ENCODE data around the gene HS6ST1.
"Not testable (repeated sequence)": the region's sequence is repeated elsewhere in the genome, so short reads cannot be mapped to it uniquely, and the experiment has no call there.

The HS6ST1 gene

DNA sequence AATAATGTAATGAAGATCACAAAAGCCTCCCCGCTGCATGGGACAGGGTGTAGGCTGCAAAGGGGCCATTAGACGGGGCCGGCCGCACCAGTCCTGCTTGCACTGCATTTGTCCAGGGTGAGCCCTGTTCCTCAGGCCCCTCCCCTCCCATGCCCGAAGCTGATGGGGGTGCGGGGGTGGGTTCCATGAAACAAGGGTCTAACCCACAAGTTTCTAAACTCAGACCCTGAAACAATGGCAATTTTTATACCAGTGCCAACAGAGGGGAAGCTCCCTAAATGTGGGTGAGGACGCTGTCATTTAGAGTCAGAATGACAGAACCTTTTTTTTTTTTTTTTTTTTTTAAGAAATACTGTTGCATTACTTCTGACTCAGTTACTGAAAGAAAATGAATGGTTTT lies 39.7 kb downstream of the HS6ST1 start:
- no peak for DNase-seq

DNA sequence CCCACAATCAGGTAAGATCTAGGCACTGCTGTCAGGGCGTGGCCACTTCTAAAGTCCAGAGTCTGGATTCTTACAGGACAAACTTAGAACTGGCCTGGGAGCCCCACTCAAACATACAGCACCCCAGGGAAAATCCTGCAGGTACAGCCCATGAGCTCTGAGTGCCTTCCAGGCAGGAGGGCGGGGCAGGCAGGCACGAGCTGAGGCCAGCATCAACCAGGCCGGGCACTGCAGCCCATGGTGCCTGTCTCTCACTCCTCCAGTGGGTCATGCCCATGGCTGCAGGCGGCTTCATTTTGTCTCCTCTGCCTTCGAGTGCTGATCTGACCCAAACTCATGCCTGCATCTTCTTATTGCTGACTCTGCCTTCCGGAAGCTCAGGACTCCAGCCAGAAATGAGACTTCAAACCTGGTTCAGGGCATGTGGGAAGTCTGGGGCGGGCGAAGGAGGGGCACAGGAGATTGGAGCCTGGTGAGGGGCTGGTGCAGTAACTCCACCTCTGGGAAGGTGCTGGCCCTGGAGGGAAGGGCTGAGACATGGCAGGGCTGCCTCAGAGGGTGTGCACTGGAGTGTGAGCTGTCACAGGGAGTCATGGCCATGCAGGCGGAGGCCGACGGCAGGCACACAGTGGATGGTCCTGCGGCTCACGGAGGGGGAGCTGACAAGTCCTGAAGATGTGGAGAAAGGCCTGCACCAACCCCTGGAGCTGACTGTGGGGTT lies 40.5 kb downstream of the HS6ST1 start:
- DNase-seq, result no peak

DNA sequence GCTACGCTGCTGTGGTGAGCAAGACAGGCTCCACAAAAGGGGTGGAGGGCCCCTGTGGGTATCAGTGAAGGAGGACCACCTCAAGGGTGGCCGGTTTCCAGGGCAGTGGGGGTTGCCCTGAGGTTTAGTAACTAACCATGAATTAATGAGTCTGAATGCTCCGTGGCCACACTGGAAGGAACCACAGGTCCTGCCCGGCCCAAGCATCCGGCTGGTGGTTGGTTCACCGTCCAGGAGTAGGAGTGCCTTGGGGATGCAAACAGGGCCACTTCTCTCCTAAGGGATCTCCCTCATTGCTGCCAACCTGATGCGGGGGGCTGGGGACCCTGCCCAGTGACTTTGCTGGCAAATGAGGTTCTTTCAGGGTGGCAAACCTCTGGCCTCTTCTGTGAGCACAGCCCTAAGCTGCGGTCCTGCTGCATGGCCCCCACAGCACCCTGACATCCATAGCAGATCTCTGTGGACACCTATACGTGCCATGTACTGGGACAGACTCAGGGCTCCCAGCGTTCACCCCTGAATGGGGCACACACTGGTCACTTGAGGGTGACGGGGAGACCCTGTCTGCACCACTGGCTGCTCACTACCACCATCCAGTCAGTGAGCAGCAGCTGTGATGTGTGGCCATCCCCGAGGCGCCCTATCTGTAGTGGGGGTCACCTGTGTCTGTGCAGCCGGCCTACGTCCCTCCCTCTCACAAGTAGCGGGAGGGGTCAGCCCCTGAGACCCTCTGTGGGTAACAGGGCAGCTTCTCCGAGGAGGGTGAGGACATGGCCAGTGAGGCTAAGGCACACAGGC lies 41.6 kb downstream of the HS6ST1 start:
- DNase-seq, result no peak

DNA sequence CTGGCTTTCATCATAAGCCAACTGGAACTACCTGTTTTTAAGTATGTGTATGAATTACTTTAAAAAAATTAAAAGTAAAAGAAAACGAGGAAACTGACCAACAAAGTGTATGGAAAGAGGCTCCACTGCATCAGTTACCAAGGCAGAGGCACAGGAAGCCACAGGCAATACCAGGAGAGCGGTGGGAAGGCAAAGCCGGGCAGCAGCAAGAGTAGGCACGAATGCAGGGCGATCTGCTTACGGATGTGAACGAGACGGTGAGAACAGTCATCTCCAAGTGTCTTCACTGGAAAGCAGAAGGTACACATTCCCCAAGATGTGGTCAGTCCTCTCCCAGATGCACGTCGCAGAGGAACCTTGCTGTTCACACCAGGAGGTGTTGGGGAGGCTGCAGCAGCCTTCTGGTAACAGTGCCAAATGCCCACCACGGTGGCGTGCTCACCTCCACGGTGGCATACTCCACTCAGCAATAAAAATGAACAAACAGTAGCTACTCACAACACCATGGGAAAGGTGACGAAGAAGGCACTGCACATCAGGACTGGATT lies 43.1 kb downstream of the HS6ST1 start:
- DNase-seq, result no peak

DNA sequence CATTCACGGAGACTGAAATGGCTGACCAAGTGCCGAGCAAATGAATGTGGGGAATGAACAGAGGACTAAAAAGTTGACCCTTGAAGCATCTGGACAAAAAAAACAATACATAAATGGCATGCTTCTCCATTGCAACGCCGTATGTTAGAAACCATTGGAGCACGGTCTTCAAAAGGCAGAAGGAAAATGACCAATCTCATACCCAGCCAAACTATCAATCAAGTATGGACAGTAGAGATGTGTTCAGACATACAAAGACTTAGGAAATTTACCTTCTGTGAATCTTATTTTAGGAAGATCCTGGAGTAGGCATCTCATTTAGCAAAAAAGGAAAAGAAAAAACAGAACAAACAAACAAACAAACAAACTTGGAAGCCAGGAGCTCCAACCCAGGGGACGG lies 44.5 kb downstream of the HS6ST1 start:
- no peak for DNase-seq

DNA sequence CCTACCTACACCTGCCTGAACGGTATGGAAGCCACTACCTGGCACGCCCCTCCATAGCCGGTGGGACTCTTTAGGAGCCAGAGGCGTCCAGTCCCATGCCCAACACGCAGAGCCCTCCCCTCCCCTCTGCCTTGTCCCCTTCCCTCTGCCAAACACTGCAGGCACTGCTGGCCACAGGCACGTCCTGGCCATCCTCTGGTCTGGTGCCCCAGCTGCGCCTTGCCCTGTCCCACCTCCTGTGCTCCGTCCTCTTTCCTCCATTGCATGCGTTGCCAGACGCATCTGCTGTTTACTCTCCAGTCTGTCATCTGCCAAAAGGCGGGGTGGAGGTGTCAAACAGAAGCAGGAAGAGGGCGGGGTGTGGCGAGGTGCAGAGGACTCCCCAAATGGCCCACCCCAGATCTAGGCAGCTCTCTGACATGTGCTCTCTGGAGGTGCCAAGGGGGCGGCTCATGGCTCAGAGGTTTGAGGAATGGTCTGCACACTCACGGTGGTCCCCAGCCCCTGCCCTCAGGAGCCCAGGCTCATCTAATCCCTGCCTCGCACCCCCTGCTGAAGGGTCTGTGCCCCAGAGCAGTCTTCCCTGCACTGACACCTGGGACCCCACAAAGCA lies 45.1 kb downstream of the HS6ST1 start:
- DNase-seq, result no peak

DNA sequence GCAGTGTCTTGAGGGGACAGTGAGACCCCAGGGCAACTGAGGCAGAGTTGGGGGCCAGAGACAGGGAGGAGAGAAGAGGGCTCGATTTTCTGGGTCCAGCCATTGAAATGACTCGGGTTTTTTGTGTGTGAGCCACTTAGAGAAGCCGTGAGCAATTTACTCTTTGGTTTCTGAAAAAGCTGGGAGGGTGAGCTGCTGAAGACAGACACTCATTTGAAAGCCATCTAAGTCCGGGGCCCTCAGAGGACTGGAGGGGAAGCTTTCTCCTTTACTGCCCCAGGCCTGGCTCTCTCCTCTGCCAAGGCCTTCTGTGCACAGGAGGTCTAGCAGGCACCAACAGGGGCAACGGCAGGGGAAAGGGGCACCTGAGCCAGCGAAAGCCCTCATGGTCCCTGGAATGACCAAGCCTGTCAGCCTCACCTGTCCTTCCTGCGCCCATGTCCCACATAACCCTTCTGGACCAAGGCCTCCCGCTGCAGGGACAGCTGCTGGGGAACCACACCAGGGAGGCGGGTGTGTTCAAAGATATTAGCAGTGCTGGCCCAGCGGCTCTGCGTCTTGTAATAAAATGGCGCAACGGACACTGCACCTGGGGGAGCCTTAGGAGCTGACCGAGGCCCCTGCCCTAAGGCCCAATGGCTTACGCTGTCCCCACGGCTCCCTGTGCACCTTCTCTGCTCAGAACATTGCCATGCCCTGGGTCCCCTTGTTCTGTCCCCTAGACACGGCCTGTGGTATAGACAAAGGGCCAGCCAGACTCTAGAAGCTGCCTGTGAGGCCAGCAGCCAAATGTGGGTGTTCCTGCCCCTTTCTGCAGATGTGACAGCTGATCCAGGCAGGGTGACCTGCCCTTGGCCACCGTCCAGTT lies 45.8 kb downstream of the HS6ST1 start:
- DNase-seq, result no peak

DNA sequence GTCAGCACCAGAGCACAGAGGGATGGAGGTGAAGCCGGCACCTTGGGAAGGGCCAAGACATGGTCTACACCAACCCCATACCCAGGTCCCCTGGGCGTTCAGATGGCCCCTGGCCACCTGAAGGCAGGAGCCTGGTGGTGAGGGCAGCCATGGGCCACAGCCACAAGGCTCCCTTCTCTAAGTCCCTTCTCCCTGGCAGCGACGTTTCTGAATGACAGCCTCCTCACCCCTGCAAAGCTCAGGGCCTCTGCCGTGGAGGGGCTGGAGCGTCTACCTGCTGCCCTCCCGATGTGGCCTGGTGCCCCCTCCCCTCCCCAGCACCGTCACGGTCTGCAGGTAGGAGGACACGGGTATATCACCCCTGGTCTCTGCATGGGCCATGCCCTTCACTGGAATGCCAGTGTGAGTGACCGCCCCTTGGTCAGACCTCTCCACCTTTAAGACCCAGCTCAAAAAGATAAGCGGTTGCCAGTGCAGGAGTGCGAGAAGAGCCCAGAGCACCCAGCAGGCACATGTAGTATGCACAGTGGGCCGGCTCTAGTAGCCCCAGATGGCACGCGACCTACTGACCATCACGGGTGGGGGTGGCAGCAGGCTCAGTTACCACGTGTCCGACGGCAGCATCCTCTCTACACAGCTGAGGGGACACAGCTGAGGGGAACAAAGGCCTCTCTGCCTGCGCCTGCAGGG lies 46.6 kb downstream of the HS6ST1 start:
- DNase-seq, result no peak

DNA sequence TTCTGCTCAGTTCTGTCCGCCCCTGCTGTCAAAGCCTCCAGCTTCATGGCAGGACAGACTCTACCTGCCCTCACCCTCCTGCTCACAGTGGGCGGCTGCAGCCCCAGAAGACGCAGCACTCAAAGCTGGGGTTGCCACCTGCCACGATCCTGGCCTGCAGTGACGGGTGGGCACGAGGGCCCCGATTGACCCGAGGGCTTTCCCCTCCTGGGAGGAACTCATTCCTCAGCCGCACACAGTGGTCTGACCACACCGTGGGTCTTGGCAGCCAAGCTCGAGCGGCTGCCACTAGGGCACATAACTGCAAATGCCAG lies 47.1 kb downstream of the HS6ST1 start:
- DNase-seq, result no peak

DNA sequence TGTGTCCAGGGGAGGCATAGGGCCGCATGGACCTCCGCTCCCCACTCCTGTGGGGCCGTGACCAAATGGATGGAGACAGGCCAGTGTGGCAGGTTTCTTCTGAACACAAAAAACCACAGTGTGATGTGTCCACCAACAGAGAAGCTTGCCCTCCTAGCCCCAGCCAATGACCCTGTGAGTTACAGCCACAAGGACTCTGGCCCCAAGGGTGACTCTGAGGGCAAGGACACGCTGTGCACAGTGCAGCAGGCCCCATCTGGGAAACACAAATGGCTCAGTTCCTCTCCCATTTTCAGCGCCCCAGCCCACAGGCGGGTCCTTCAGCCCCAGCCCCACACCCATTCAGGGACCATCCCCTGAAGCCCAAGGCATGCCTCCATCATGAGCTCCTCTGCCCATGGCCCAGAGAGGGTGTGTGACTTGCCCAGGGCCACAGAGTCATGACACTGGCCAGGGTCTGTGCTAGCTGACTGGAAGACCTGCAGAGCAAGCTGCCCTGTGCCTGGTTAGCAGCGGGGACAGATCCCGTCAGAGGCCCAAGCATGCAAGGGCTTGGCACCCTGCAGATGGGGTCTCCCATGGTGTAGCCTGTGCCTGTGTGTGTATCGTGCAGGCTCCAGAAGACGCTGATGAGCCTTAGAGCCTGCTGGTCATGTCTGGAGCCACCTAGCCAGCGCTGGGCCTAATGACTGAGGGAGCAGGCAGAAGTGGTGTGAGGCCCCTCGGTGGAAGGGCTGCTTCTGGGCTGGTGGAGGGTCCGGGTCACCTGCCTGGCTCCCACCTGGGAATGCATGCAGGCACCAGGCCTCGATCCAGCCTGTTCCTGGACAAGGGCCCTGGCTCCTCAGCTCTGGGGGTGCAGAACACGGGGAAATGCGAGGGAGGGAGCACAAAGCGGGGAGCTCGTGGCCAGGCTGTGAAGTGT lies 47.7 kb downstream of the HS6ST1 start:
- no peak for DNase-seq

DNA sequence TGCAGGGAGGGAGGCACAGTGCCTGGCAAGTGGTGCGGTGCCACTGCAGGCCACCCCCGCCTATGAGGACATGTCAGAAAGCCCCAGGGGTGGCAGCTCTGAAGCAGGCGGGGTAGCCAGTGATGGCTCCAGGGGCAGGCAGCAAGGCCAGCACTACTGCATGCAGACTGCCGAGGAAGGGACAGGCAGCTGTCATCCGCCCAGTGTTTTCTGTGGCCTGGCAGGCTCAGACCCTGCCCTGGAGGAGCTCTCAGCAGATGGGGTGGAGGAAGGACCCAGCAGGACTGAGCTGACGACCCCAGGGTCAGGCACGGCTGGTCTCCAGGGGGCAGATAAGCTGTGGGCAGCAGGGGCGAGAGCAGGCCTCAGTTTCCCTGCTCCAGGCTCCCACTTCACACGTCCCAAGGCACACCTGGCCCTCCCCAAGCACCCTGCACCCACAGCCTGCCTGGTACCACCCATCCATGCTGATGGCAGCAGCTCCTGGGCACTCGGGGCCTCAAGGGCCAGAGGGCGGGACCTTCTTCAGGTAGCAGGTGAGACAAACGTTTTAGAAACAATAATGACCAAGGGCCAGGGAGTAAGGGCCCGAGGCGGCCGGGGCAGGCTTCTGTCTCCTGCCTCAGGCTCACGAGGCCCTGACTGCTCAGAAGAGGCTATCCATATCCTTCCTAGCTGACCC lies 48.5 kb downstream of the HS6ST1 start:
- DNase-seq, result no peak

DNA sequence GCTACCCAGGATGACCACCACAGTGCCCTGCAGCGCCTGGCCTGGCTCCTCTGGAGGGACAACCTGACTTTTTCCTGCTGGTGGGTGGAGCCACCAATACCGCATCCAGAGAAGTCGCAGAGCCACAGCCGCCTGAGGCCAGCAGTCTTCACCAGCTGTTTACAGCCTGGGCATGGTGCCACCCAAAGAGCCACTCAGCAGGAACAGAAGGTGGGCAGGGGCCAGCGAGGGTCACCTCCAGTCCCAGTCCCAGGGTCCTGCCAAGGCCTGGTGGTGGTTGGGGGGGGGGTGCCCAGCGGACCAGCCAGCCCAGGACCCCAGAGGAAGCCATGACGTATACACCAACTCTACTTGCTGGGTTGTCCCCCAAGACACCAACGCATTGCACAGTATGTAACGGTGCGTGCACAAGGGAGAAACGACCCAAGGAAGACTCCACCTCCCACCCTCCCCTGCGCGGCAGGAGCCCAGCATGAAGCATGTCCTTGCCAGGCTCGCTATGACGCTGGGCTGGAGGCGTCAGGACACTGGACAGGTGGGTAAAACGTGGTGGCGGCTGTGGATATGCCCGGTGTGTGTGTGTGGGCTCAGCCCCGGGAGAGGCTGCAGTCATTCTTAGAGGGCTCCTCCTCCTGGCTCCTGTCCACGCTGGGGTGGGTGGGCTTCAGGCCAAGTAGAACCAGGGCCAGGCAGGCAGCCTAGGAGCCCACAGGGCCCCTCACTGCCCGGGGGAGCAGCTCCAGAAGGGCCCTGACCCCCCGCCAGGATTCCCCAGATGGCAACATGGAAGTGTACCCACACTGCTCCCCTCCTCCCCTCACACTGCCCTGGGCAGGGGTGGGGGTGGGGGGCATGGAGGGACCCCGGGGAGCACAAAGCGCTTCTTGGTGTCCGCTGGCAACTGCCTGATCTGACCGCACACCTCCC lies 49.3 kb downstream of the HS6ST1 start:
- DNase-seq, result no peak

DNA sequence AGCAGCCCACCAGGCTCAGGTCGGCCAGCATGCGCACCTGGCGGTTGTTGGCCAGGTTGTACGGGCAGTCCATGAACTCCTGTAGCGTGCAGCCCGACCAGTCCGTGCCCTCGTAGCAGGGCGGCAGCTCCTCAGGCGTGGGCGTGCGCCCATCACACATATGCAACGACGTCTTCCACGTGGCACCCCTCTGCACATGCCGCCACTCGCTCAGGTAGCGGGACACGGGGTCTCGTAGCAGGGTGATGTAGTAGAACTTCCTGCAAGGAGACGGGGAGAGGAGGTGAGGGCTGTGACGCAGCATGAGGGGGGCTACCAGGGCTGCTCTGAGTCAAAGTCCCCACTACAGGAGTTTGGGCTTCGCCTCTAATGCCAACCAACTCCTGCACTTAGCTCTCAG lies 50.1 kb downstream of the HS6ST1 start:
- not testable (repeated sequence) for DNase-seq

DNA sequence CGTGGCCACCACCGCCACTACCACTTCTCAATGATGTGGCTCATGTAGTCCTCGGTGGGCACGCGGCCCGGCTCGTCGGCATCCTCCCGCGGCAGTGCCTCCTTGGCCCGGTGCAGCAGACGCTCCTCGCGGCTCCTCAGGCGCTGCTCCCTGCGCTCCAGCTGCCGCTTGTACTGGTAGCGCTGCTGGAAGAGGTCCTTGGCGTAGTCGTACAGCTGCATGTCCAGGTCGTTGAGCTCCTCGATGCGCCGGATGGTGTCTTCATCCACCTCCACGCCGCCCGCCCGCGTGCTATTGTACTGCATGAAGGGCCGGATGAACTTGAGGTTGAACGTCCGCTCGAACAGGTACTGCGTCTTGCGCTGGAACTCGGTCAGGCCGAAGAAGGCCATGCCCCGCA lies 50.5 kb downstream of the HS6ST1 start:
- DNase-seq, result not testable (repeated sequence)

DNA sequence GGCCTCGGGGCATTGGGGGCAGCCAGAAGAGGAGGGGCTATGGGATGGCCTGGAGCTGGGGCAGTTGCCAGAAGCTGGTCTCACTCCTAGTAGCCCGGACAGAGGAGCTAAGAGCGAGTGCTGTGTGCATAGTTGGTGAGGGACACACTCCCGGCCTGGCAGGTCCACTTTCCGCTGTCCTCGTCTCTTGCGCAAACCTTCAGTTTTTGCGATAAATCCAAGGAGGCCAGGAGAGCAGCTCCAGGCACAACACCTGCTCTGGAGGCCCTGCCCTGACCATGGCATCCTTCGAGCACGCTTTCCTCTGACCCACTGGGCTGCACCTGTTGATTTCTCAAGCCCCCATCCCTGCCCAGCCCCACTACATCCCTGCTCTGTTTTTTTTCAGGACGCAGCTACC lies 51.0 kb downstream of the HS6ST1 start:
- not testable (repeated sequence) for DNase-seq

DNA sequence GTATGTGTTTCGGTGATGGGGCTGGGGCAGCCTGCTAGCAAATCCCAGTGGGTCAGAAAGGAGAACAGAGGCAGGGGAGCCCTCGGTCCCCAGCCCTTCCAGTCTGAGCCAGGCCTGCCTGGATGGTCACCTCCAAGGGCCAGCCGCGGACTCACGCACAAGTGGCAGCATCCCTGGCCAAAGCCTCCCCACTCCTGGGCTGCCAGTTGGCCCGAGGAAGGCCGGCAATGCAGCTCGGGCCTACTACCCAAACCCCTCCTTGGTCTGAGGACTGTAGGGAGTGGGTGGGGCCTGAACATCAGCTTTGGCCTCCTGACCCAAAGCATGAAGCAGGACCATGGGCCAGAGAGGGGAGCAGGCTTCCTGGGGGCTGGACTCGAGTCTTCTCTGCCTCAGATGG lies 51.5 kb downstream of the HS6ST1 start:
- DNase-seq, result not testable (repeated sequence)

DNA sequence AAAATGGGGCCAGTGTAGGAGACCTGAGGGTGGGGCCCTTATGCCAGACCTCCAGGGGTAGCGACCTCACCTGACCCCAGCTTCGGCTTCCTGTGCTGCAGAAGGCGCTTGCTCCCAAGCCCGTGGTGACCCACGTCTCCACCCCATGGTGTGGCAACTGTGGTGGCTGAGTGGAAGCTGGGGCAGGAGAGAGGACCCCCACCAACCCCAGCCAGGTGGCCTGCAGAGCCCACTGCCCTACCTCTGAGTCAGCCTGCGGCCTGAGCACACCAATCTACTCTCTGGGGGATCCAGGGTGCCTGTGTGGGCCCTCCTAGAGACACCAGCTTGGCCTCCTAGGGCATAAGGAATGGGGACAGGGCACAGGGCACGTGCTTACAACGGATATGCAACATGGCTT lies 52.2 kb downstream of the HS6ST1 start:
- DNase-seq, result not testable (repeated sequence)

DNA sequence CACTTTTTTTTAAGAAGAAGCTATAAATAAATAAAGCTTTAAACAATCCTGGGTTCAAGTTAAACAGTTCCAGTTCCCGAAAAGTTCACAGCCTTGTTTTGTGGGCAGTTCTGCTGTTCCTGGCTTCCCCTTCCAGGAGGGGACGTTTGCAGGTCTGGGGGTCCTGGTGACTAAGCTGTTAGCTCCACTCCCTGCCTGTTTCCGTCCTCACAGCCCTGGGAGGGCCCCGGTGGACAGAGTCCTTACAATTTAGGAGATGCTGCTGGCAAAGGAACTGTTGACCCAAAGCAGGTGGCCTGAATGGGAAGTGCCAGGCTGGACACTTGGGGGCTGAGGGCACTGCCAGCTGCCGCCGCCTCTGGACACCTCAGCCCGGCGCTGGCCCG lies 53.1 kb downstream of the HS6ST1 start:
- not testable (repeated sequence) for DNase-seq

DNA sequence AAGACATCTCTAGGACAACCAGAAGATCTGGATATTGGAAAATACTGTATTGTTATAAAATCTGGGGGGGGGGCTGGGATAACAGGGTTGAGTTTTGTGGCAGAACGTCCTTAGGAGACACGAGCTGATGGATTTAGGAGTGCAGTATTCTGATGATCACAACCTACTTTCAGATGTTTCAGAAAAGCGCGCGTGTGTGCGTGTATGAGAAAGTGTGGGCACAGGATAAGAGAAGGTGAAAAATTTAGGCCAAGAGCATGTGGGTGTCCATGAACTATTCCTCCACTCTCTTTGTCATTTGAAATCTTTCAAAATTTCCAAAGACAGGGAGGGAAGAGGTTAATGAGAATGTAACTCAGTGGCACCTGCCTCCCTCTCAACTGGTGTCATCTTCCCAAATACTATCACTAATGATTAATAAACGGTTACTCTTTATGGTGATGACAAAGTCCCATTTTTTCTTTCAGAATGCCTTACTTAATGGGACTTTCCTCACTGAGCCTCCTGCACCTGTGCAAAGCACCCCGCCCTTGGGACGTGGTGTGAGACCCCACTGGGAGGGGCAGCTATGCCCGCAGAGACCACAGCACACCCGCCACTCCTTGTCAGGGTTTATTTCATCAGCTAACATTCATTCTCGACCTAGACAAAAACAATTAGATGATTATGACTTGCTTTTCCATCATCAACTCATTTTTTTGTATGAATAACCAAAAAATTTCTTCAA lies 53.6 kb downstream of the HS6ST1 start:
- no peak for DNase-seq

Measured in stimulated activated CD4-positive, alpha-beta T cell treated with anti-CD3 and anti-CD28 coated beads, Interleukin-4, amount 100 ng/mL, for 1 hour (primary cell).